GM12873 (cell line): ENCODE data around the gene ATP2A1.

Source experiments
- TF ChIP-seq, protein P1 (sequence below): IDR thresholded peaks from 2 replicates; pipeline ENCODE4 v1.5.1; 2012; ENCODE audit warnings: low read depth, mild to moderate bottlenecking, moderate library complexity, low read length, control low read depth; ENCODE audit not compliant: insufficient read depth; ENCODE audit errors: missing control alignments

Gene ATP2A1

DNA sequence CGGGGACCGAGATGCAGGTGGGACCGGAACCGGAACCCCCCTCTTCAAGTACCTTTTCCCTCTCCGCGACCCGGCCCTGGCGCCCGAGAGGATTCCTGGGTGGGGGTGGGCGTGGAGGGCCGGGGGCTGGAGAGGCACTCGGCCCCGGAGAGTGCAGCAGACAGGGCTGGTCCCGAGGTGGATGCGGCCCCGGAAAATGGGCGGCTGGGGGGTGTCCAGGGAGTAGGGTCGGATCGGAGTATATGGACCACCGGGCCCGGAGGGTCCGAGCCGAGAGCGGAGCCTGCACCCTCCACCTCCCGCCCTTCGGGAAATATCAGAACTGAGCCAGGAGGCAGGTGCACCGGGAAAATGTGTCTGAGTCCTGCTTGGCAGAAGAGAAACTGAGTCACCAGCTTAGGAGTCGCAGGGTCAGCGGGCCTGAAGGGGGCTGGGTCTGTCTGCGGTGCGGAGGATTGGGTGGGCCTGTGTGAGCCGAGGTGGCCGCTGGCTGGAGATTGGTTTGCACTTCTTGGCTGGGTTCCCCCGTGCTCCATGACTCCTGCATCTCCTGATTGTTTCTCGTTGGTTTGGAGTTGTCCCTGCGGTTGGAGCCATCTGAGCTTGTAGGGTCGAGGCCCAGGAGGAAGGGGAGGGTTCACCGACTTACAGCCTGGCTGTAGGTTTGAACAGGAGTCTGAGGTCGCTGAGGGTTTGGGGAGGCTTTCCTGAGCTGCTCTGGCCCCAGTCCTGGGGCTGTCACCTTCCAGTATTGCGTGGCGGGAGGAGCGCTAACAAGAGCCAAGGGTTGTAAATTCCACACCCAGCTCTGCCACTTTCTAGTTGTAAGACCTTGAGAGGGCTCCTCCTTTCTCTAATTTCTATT is 14.1 kb upstream of the ATP2A1 start:
- TF ChIP-seq, protein P1, sequence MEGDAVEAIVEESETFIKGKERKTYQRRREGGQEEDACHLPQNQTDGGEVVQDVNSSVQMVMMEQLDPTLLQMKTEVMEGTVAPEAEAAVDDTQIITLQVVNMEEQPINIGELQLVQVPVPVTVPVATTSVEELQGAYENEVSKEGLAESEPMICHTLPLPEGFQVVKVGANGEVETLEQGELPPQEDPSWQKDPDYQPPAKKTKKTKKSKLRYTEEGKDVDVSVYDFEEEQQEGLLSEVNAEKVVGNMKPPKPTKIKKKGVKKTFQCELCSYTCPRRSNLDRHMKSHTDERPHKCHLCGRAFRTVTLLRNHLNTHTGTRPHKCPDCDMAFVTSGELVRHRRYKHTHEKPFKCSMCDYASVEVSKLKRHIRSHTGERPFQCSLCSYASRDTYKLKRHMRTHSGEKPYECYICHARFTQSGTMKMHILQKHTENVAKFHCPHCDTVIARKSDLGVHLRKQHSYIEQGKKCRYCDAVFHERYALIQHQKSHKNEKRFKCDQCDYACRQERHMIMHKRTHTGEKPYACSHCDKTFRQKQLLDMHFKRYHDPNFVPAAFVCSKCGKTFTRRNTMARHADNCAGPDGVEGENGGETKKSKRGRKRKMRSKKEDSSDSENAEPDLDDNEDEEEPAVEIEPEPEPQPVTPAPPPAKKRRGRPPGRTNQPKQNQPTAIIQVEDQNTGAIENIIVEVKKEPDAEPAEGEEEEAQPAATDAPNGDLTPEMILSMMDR = no peak

DNA sequence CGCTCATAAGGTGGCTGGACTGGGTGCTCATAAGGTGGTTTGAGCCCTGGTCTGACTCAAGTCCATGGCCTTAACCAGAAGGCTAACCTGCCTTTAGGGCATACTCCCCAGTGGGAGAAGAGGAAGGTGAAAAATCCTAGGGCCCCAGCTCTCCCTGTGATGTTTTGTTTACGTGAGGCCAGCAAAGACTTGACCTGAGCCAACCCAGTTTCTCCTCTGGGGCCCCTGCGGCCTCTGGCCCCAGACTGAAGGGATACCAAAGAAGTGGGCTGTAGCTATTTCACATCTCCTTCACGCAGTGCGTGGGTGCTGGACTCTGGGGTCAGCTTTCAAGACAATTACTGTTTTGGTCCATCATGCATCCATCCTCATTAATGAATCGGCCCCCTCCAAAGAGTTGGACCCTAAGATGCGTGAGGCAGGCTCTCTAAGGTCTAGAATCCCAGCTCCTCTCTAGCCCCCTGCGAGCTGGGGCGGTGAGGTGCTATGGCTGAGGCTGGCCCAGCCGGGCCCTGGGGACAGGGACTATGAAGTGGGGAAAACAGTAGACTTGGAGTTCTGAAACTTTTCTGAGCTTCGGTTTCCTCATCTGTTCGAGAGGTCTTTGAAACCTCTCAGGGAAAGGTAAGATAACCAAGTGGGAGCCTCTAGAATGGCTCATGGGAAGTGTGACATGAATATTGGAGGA is 13.1 kb upstream of the ATP2A1 start:
- TF ChIP-seq, protein P1 = no peak

DNA sequence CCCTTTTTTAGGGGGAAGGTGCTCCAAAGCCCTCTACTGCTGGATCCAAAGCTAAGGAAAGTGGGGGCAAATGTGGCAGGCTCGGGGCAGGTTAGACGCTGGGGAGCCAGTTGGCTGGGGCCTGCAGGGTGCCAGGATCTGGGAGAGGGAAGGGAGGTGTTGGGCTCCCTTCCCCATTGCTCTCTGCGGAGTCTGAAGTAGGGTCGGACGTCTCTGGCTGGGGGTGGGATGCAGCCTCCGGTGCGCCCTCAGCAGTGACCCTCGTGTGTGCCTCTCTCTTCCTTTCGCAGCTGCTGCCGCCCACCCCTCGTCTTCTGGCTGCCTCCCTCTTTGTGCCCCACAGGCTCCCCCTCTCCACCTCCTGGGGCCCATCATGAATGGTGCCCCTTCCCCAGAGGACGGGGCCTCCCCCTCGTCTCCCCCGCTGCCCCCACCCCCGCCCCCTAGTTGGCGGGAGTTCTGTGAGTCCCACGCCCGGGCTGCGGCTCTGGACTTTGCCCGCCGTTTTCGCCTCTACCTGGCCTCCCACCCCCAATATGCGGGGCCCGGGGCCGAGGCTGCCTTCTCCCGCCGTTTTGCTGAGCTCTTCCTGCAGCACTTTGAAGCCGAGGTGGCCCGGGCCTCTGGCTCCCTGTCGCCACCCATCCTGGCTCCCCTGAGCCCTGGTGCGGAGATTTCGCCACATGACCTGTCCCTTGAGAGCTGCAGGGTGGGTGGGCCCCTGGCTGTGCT is 12.4 kb upstream of the ATP2A1 start:
- TF ChIP-seq, protein P1 = no peak

DNA sequence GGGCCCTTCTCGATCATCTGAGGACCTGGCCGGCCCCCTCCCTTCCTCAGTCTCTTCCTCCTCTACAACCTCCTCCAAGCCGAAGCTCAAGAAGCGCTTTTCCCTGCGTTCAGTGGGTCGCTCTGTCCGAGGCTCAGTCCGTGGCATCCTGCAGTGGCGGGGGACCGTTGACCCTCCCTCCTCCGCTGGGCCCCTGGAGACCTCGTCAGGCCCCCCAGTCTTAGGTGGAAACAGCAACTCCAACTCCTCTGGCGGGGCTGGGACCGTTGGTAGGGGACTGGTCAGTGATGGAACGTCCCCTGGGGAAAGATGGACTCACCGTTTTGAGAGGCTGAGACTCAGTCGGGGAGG is 11.9 kb upstream of the ATP2A1 start:
- TF ChIP-seq, protein P1 = no peak

DNA sequence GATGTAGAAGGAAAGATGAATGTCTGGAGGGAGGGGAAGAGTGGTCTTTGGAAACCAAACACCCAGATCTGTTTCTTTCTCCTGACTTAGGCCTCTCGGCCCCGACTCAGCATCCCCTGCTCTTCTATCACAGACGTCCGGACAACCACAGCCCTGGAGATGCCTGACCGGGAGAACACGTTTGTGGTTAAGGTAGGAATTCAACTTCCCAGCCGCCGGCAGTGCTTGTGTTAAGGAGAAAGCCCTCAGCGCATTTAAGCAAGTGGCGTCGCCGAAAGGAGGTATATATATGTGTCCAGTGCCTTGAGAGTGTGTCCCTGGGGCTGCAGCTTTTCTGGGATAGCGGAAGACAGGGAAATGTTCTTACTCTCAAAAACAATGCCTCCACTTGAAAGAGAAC is 11.0 kb upstream of the ATP2A1 start:
- TF ChIP-seq, protein P1 = no peak

DNA sequence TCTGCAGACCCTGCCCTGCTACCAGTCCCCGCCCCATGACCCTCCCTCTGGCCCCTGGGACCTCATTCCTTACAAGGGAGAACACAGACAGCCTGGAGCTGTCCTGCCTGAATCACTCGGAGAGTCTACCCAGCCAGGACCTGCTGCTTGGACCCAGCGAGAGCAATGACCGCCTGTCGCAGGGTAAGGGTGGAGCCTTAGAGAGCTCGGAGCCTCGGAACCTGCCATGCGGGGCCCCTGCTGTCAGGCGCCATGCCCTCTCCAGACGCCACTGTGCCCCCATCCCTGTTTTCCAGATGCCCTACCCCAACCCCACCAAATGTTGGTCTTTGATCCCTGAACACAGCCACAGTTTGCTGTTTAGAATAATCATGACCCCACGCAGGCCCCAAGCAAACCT is 9.1 kb upstream of the ATP2A1 start:
- TF ChIP-seq, protein P1 = no peak

DNA sequence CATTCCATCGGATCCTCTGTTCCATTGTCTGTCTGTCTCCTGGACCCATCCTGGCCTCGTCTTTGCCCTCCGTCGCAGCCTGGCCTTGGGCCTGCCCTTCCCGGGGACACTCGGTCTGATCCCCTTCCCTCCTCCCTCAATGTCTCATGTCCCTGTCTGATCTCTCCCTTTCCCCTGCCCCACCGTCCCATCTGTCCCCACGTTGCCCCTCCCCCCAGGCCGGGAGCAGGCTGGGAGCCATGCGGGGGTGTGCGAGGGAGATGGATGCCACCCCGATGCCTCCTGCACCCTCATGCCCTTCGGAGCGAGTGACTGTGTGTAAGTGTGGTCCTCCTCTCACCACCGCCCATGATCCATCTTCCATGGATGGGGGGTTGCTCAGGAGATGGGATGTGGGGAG is 5.3 kb upstream of the ATP2A1 start:
- TF ChIP-seq, protein P1 = no peak
